Suprapubic skin (tissue), 4 donors: ENCODE results near the gene ATP8B3. TPM values are rescaled to one million over a fixed set of nuclear protein-coding genes. Genes with fewer than 3 reads are reported as not detected.

Source experiments
- DNase-seq, 2 donors: peaks; one replicate each; pipeline ENCODE4 v3.0.0-alpha.2; 2019; ENCODE audit warnings: low spot score in 2 of 2
- H3K27ac ChIP-seq: fragments of 200-600 bp; sonication (generic); one replicate; pipeline ENCODE4 v1.5.1; 2019
- H3K27me3 ChIP-seq: fragments of 200-600 bp; sonication (generic); one replicate; pipeline ENCODE4 v1.5.1; 2019
- H3K36me3 ChIP-seq: fragments of 200-600 bp; sonication (generic); one replicate; pipeline ENCODE4 v1.5.1; 2019
- H3K4me1 ChIP-seq: fragments of 200-600 bp; sonication (generic); one replicate; pipeline ENCODE4 v1.5.1; 2019
- H3K4me3 ChIP-seq: fragments of 200-600 bp; sonication (generic); one replicate; pipeline ENCODE4 v1.5.1; 2019; ENCODE audit warnings: mild to moderate bottlenecking
- H3K9me3 ChIP-seq: fragments of 200-600 bp; sonication (generic); one replicate; pipeline ENCODE4 v1.5.1; 2019
- EP300 ChIP-seq: sonication (generic); formaldehyde crosslinking; IDR thresholded peaks from one replicate; pipeline ENCODE4 v1.6.1; 2017; ENCODE audit warnings: antibody characterized with exemption
- POLR2A ChIP-seq, 2 donors: fragments of 450-650 bp; IDR thresholded peaks; one replicate each; pipeline ENCODE4 v1.6.1; 2017; ENCODE audit warnings: antibody characterized with exemption in 2 of 2, mild to moderate bottlenecking in 2 of 2, moderate library complexity in 2 of 2
- POLR2AphosphoS5 ChIP-seq, 3 donors: sonication (generic); formaldehyde crosslinking; IDR thresholded peaks; one replicate each; pipeline ENCODE4 v1.6.1; 2017; ENCODE audit warnings: antibody characterized with exemption in 3 of 3
- WGBS: methylation state at CpG from one replicate; pipeline ENCODE4 v1.1.5; 2018; 5-methylcytosine and 5-hydroxymethylcytosine counted together
- total RNA-seq, 4 donors: library from RNA; depleted of rRNA; stranded (reverse); fragments of >200 nt; gene quantifications; one replicate each; pipeline ENCODE4 v1.1.0, GENCODE V29; 2016
- TF ChIP-seq, protein P1 (sequence below), 2 donors: fragments of 200-600 bp in 1 of 2; fragments of 450-650 bp in 1 of 2; sonication (generic) in 1 of 2; IDR thresholded peaks; one replicate each; pipeline ENCODE4 v1.5.1; 2016 to 2019; ENCODE audit warnings: antibody characterized with exemption in 2 of 2, mild to moderate bottlenecking in 1 of 2, moderate library complexity in 1 of 2

The ATP8B3 gene
- total RNA-seq, 4 donors from 2014 or later, result 1.5 to 3.8 (median 1.8) TPM

DNA sequence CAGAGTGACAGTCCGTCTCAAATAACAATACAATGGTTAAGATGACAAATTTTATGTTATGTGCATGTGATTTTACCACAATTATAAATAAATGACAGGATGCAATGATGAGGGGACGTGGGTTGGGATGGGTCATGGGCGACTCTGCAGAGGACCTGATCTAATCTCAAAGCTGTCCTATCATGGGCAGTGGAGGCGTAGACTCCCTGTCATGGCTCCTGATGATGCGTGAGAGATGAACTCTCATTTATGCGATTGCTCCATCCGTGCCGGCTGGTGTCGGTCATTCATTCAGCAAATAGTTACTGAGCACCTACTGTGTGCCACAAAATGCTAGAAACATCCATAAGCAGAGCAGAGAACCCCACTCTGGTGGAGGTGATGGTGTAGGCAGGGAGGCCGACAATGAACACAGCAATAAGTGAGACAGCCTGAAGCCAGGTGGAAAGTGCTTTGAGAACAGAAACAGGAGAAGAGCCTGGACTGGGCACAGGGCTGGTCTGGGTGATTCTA is 37.9 kb upstream of the ATP8B3 start:
- H3K4me1 ChIP-seq, result peaks cover 67% of the 10 kb centered on the region
- no peaks in the 10 kb centered on the region for H3K9me3 ChIP-seq
- no peak overlapping the region for H3K4me3 ChIP-seq
- H3K27me3 ChIP-seq, result no peaks in the 10 kb centered on the region
- WGBS, result 88% methylated on average over 10 of the region's 10 CpGs
- no peak for DNase-seq
- no peaks in the 10 kb centered on the region for H3K36me3 ChIP-seq
- TF ChIP-seq POLR2A (IDR thresholded peaks at IDR 0.05) (no peak), EP300 (no peak), POLR2AphosphoS5 (IDR thresholded peaks at IDR 0.05) (no peak)
- TF ChIP-seq, protein P1, sequence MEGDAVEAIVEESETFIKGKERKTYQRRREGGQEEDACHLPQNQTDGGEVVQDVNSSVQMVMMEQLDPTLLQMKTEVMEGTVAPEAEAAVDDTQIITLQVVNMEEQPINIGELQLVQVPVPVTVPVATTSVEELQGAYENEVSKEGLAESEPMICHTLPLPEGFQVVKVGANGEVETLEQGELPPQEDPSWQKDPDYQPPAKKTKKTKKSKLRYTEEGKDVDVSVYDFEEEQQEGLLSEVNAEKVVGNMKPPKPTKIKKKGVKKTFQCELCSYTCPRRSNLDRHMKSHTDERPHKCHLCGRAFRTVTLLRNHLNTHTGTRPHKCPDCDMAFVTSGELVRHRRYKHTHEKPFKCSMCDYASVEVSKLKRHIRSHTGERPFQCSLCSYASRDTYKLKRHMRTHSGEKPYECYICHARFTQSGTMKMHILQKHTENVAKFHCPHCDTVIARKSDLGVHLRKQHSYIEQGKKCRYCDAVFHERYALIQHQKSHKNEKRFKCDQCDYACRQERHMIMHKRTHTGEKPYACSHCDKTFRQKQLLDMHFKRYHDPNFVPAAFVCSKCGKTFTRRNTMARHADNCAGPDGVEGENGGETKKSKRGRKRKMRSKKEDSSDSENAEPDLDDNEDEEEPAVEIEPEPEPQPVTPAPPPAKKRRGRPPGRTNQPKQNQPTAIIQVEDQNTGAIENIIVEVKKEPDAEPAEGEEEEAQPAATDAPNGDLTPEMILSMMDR (IDR thresholded peaks at IDR 0.05), result no peak
- H3K27ac ChIP-seq, result no peak overlapping the region

DNA sequence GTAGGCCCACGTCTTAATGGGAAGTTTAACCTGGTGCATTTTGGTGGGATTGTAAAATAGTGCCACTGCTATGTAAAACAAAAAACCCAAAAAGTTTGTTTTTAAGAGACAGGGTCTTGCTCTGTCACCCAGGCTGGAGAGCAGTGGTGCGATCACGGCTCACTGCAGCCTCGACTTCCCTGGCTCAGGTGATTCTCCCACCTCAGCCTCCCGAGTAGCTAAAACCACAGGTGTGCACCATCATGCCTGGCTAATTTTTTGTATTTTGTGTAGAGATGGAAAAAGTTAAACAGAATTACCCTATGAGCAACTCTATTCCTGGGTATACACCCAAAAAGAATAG is 37.0 kb upstream of the ATP8B3 start:
- H3K9me3 ChIP-seq, result no peaks in the 10 kb centered on the region
- H3K4me1 ChIP-seq, result peaks cover 67% of the 10 kb centered on the region
- TF ChIP-seq, protein P1 (IDR thresholded peaks at IDR 0.05), result no peak
- TF ChIP-seq POLR2A (IDR thresholded peaks at IDR 0.05) (no peak), EP300 (no peak), POLR2AphosphoS5 (IDR thresholded peaks at IDR 0.05) (no peak)
- no peaks in the 10 kb centered on the region for H3K27me3 ChIP-seq
- WGBS, result 61% methylated on average over 5 of the region's 5 CpGs
- H3K4me3 ChIP-seq, result no peak overlapping the region
- H3K27ac ChIP-seq, result peak overlapping the region; percentile 99
- no peaks in the 10 kb centered on the region for H3K36me3 ChIP-seq
- DNase-seq, result no peak

DNA sequence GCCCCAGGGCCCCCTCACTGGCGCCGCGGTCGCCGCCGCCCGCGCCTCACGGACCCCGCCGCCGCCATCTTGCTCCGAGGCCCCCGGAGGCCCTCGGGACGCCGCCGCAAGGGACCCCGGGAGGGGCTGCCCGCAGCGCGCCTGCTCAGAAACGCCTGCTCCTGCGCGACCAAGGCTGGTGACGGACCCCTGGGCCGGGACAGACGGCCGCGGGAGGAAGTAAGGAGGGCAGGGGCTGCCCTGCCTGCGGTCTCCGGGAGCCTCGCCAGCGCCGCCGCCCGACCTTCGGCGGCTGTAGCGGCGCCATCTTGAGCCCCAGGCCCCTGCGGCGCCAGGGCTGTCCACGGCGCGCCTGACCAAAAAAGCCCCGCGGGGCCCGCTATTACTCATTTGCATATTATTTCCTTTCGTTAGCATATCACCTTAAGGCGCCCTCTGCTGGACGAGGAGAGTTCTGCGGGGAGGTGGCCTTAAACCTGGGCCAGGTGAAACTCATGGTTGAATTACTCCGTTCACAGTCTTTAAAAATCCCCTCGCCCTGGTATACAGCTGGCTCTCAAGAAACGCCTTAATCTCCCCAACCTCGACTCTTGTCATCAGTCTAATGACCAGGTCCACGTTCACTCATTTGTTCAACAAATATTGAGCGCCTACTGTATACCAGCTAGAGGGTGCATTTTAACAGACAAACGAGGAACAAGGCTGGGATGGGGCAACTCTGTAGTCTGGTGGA is 36.5 kb upstream of the ATP8B3 start, which contains the start of gene REXO1:
TSS of gene REXO1 (minus strand) at position 85 of the 733 bp plus-strand sequence. CDS start 125 bp downstream, outside the sequence.
- DNase-seq, result peak; percentile 97 to 98
- H3K4me1 ChIP-seq, result peaks cover 67% of the 10 kb centered on the region
- H3K4me3 ChIP-seq, result peak within 1 kb of the TSS; percentile 96
- 6% methylated on average over 14 of the region's 60 CpGs for WGBS
- H3K9me3 ChIP-seq, result no peaks in the 10 kb centered on the region
- TF ChIP-seq POLR2A (IDR thresholded peaks at IDR 0.05), result peak in 1 of 2 donors; percentile 80
- TF ChIP-seq, protein P1 (IDR thresholded peaks at IDR 0.05), result peak; percentile 95 to 96
- no peak for TF ChIP-seq EP300
- peak in 2 of 3 donors; percentile 84 to 87 for TF ChIP-seq POLR2AphosphoS5 (IDR thresholded peaks at IDR 0.05)
- no peaks in the 10 kb centered on the region for H3K27me3 ChIP-seq
- peak within 1 kb of the TSS; percentile 99 for H3K27ac ChIP-seq
- no peaks in the 10 kb centered on the region for H3K36me3 ChIP-seq

DNA sequence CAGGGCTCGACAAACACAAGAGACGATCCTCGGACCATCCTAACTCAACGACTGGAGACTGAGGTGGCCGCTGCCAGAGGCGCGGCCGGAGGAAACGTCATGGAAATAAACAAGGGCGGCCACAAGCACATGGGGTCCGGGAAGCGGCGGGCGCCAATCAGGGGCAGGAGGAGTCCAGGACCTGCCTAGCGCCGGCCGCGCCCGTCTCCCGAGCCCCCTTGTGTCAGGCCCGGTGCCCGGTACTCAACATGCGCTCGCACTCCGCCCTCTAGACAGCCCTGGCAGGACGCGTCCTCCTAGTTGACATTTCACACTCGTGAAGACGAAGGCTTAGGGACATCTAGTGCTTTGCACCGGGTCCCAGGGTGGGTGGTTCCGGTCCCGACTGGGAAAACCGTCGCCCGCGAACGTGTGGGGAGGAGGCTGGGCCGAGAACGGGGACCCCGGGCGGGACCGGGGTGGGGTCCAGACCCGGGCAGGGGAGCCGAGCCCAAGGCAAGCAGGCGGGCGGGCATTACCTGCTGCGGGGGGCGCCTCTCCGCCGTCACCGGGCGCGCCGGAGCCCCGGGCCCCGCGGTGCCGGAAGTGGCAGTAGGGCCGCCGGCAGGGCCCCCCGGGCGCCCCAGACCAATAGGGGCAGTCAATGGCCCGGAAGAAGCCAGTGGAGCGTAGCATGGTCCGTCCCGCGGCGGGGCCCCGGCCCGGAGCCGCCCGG is 35.8 kb upstream of the ATP8B3 start:
- no CpG with 5 or more reads among the region's 72 CpGs for WGBS
- TF ChIP-seq EP300 (no peak), POLR2A (IDR thresholded peaks at IDR 0.05) (no peak), POLR2AphosphoS5 (IDR thresholded peaks at IDR 0.05) (no peak)
- TF ChIP-seq, protein P1 (IDR thresholded peaks at IDR 0.05), result no peak
- Histone ChIP-seq H3K9me3 (no peaks in the 10 kb centered on the region), H3K36me3 (no peaks in the 10 kb centered on the region), H3K27me3 (no peaks in the 10 kb centered on the region), H3K27ac (peak overlapping the region; percentile 99), H3K4me1 (peaks cover 67% of the 10 kb centered on the region), H3K4me3 (peak overlapping the region; percentile 96)
- no peak for DNase-seq

DNA sequence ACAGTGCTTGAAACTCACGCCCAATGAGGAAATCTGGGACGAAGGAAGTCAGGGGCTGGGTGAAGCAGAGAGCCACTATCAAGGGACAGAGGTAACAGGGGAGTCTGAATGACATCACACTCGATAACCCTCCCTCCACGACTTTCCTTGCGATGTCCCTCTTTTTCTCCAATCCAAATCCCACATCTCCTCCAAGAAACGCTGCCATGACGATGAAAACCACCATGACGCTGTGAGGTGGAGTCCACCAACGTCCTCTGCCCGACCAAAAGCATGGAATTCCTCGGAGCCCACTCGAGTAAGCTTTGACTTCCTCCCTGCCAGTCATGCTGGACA is 35.2 kb upstream of the ATP8B3 start:
- Histone ChIP-seq H3K4me1 (peaks cover 67% of the 10 kb centered on the region), H3K27me3 (no peaks in the 10 kb centered on the region), H3K36me3 (no peaks in the 10 kb centered on the region), H3K4me3 (peak overlapping the region; percentile 96), H3K27ac (peak overlapping the region; percentile 99), H3K9me3 (no peaks in the 10 kb centered on the region)
- no peak for DNase-seq
- 6% methylated on average over 12 of the region's 12 CpGs for WGBS
- TF ChIP-seq EP300 (no peak), POLR2AphosphoS5 (IDR thresholded peaks at IDR 0.05) (no peak), POLR2A (IDR thresholded peaks at IDR 0.05) (no peak)
- TF ChIP-seq, protein P1 (IDR thresholded peaks at IDR 0.05), result no peak
